Posterior vena cava (tissue), 2 donors: ENCODE data around the gene FBXO8. TPM values are rescaled to one million over a fixed set of nuclear protein-coding genes. Genes with fewer than 3 reads are reported as not detected.

Experiments
- DNase-seq: peaks from one replicate; pipeline ENCODE4 v3.0.0-alpha.2; 2020; ENCODE audit warnings: low spot score
- intact Hi-C, 2 donors: fragments of 100-400 bp; cut with DNase I; formaldehyde crosslinking; loops; one replicate each; pipeline versions ENCODE4 v1.14.1 to v1.14.2; 2022 to 2023
- total RNA-seq, 2 donors: library from RNA; stranded (reverse); fragmentation: NEBNext Ultra II Directional; extraction: Animal tissue kit (Norgen Biotek cat#: 25700); gene quantifications; one replicate each; pipeline ENCODE4 v1.2.1, GENCODE V29; 2021
- donor health status: DM: yes; HTN: yes; CAD: no.
- donor health status: DM: yes; HTN: yes; CAD: no.

The FBXO8 gene
- total RNA-seq, 2 donors from 2014 or later, result 28.6 to 29.3 TPM

GRCh38 chr4:174189392-174190015 lies 94.0 kb downstream of the FBXO8 start:
- no peak for DNase-seq

More at GRCh38 chr4:174189392-174190015, 94.0 kb downstream of the FBXO8 start:
- intact Hi-C loops, result no loop called here

Other genes with a start within 250 kb of the FBXO8 start
- gene CEP44, start 244 bp upstream of the FBXO8 start, total RNA-seq, result 10 to 100 TPM; 11.3 to 13.1 TPM
- 1 to 10 TPM; 3.2 to 4.5 TPM for gene HPGD, start 238.8 kb upstream of the FBXO8 start, total RNA-seq